Cortex of kidney (tissue), 1 donor: ENCODE measurements around the gene CNTN6.

Source experiments
- DNase-seq: peaks from one replicate; lab custom pipeline; 2025; lab: John Stamatoyannopoulos, UW

CNTN6 gene

GRCh38 chr3:1092771-1093170 lies at the start of gene CNTN6:
CNTN6 (plus strand) TSS chr3:1093024; CDS start chr3:1148009, 54,985 bp downstream.
- DNase-seq, result no peak

GRCh38 chr3:1048558-1048957 lies 44.3 kb upstream of the CNTN6 start:
- DNase-seq, result no peak

GRCh38 chr3:1055870-1056269 lies 37.0 kb upstream of the CNTN6 start:
- no peak for DNase-seq

GRCh38 chr3:1056744-1057143 lies 36.1 kb upstream of the CNTN6 start:
- DNase-seq, result no peak

- DNase-seq, result no peak
Measured at GRCh38 chr3:1057436-1057835, 35.4 kb upstream of the CNTN6 start.

GRCh38 chr3:1068985-1069384 lies 23.8 kb upstream of the CNTN6 start:
- DNase-seq, result no peak

DNA sequence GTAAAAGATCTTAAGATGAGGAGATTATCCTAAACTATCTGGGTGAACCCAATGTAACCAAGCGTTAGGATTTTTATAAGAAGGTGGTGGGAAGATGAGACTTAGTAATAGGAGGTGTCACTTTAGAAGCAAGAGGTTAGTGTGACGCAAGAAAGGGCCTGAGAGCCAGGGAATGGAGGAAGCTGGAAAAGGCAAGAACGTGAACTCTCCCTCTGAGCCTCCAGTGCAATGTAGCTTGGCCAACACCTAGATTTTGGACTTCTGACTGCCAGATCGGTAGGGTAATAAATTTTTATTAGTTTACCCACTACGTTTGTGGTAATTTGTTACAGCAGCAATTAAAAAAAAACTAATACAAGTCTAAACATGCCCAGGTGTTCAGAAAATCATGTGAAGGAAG lies 20.8 kb upstream of the CNTN6 start:
- no peak for DNase-seq

- no peak for DNase-seq
Measured at GRCh38 chr3:1079662-1080061, 13.2 kb upstream of the CNTN6 start.

GRCh38 chr3:1082108-1082507 lies 10.7 kb upstream of the CNTN6 start:
- DNase-seq, result no peak

- DNase-seq, result no peak
Measured at GRCh38 chr3:1087066-1087560, 5.7 kb upstream of the CNTN6 start.

- no peak for DNase-seq
Measured at GRCh38 chr3:1088503-1088902, 4.3 kb upstream of the CNTN6 start.

DNA sequence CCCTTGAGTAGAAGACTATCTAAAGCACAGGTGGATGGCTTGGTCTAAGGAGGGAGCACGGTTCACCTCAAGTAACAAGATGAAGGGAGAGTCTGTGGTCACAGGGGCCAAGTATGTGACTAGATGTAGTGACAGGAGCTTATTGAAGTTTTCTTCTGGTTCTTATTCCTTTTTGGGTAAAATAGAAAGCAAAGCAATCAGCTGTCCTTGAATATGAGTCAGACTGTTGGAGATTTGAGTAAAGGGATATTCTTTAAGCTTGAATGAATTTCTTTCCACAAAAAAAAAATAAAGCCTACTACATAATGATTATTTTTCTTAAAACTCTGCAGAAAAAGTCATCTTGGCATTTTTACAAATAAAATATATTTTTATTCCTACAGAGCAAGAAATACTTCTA lies 1.5 kb upstream of the CNTN6 start:
- no peak for DNase-seq

DNA sequence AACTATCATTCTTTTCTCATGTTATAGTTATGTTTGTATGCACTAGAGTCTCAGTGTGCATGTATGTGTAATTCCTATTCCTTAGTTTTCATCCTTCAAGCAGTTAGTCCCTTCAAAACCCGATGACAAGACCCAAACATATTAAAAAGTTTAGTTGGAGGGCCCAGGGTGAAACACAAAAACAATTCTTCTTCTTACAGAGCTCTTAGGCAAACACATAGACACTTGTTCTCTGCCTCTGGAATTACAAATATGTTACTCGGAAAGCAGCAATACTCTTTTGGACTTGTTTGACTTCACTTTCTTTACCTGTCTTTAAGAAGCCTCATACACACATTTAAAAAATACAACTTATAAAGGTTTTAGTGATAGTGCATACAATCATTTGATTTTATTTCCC lies 763 bp upstream of the CNTN6 start:
- DNase-seq, result no peak

DNA sequence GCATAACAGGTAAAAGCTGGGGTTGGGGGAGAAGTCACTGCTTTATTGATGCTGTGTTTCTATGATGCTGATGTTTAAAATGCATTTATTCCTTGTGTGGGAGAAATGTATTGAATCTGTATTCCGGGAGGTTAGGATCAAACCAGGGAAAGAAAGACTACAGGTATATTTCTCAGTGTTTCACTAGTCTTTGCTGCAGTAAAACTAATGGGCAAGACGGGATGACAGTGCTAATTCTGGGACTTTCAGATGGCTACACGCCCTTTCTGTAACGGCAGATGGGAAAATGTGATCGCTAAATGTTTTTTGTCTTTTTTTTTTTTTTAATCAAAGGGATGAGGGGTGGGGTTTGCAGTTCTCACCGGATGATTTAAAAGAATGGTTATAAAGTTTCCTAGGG lies 393 bp downstream of the CNTN6 start:
- DNase-seq, result no peak

DNA sequence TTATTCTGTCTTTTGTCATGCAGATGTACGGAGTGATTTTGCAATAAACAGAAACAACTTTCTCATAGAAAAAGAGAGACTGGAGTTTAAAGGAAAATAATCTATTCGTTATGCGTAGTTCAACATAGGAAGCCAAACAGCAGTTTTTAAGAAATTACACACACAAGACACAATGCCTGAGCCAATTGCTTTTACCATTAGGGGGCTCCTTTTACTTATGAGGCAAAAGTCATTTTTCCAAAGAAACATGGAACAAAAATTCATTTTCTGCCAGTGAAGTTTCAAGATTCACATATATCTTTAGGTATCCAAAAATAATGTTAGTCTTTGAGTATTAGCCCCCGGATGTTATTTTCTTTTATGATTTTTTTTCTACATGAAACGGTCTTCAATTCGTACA lies 10.7 kb downstream of the CNTN6 start:
- no peak for DNase-seq

DNA sequence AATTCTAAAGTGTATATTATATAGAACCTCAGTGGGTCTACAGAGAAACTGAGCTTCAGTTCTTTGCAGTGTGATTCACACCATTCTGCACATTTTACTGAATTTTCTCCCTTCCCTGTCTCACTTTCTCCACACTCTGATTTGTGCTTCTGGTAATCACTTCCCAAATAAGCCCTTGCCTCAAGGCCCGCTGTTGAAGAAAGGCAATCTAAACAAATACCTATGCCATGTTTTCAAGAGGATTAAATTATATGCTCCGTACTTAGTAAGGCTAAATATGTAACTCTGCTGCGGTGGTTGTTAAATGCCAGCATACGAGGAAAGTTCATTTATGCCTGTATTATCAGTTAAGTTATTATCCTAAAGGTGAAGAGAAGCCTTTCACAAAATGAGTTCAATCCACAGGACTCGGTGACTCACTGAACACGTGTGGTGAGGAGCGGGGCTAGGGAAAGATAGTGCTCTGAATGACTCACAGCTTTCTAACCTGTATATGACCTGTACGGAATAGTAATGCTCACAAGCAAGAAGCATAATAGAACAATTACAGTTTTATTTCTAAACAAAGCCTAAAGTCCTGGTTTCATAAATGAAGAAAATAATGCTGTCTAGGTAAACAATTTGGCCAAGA lies 25.1 kb downstream of the CNTN6 start:
- DNase-seq, result no peak

DNA sequence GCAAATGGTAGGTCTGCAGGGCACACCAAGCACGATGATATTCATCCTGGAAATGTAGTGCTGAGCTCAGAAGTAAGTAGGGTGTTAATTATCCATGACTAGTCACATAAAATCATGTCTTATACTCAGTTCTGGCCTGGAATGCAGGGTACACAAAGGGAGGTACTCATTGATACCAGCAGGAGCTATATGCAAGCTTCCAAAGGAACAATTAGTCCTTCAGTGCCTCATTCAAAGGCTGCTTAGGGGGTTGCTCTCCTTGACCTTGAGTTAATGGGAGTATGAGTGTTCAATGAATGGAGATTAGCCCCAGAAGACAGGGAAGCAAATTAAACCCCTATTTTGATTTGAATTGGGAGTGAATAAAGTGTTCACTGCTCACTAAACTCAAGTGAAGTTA lies 38.3 kb downstream of the CNTN6 start:
- DNase-seq, result no peak

DNA sequence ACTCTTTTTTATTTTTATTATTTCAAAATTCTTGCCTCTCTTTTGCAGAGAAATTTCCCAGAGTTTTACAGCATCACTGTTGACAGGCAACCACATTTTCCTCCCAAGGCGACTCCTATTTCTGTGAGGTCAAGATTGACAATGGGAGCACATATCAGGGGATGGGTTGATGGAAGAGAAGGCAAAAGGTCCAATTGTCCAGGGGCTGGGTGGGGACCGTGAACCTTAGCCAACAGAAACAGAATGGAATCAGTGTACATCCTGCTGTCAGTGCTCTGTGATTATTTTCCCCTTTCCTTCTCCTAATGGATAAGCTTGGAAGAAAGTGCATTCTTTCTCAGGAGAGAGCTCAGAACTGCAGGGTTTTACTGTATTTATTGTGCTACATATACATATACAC lies 42.4 kb downstream of the CNTN6 start:
- no peak for DNase-seq

DNA sequence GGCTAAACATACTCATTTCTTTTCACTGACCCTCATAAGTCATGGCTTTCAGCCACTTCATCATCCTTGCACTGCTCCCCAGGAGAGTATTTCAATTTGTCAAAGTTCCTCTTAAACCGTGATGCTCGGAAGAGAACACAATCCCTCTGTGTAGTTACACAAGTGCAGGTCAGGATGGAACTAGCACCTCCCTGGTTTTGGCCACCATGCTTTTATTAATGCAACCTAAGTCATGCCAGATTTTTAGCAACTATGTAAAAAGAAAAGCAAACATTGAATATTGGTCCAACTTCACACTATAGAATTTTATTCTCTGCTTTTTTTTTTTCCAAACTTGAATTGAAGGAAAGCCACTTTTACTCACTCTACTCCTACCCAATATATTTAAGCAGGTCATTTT lies 45.2 kb downstream of the CNTN6 start:
- no peak for DNase-seq

DNA sequence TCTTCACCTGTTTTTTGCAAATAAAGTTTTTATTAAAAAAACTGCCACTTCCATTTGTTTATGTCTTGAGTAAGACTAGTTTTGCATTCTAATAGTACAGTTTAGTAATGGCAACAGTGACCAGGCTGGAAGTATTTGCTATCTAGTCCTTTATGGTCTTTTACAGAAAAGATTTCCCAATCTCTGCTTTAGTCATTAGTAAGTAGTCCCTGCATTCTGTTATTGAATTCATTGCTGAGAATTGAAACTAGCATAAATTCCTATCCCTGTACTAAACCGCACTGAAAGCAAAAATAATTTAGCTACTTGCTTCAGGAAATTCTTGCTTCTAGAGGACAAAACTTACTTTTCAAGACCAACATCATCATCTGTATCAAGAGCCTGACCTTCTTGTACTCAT lies 46.2 kb downstream of the CNTN6 start:
- no peak for DNase-seq

DNA sequence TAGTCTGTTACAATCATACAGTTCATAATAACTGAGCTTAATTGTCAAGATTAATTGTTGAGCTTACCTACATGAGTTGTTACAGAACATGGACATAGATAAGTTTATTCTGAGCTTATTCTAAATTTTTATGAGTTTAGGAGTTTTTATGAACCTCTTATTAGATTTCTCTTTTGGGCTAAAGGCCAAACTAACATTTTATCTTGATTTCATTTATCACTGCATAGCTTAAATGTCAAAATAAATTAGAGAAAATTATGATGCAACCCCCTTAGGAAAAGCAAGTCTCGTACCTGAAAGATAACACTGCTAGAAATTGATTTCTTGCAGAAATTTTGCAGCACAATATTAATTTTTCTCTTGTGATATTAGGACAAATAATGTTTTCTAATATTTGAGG lies 54.5 kb downstream of the CNTN6 start:
- no peak for DNase-seq

GRCh38 chr3:1147819-1148218 lies 55.0 kb downstream of the CNTN6 start:
- DNase-seq, result no peak

DNA sequence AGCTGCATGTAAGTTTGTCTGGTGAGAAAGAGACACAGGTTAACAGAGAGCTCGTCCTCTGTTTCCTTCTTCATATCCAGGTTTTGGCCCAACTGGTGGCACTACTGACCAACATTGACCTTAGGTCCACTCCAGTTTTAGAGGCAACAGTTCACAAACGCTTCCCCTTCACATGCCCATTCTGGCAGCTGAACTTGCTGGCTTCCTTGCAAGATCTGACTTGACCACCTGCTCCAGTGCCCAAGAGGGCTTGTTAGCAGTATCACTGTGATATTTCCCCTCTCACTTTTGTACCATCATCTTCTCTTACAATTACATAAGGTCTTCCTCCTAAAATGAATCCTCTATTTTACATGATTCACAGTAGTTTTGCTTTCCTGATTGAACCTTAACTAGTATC lies 71.3 kb downstream of the CNTN6 start:
- DNase-seq, result no peak

DNA sequence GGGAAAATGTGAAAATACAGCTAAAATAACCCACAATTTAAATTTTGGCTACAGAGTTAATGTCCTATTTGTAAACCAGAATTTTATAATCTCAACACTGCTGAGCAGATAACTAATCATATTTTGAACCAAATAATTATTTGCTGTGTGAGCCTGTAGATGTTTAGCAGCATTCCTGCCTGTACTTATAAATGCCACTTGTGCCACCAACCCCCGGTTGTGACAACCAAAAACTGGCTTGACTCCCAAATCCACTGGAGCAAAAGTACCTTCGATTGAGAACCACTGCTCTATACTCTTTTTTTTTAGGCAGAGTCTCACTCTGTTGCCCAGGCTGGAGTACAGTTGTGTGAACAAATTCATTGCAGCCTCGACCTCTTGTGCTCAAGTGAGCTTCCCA lies 78.5 kb downstream of the CNTN6 start:
- no peak for DNase-seq

- no peak for DNase-seq
Measured at GRCh38 chr3:1172644-1173043, 79.8 kb downstream of the CNTN6 start.
